Measurements from ENCODE around the gene DNAH1. TPM values are rescaled to one million over a fixed set of nuclear protein-coding genes. Genes with fewer than 3 reads are reported as not detected.

DNAH1 gene
- total RNA-seq, 4 donors from 2014 or later: 19.3 to 103 (median 64.2) TPM

- Histone ChIP-seq H3K27ac (no peak overlapping the region), H3K27me3 (no peaks in the 10 kb centered on the region), H3K9me3 (no peaks in the 10 kb centered on the region), H3K36me3 (no peaks in the 10 kb centered on the region), H3K4me1 (peaks cover 0 to 7% (median 0%) of the 10 kb centered on the region in 4 donors), H3K4me3 (no peak overlapping the region)
- no peak for DNase-seq
- TF ChIP-seq POLR2A (IDR thresholded peaks at IDR 0.05): no peak
- no peak for TF ChIP-seq CTCF (IDR thresholded peaks at IDR 0.05)
Observed at GRCh38 chr3:52442409-52443267, 126.5 kb downstream of the DNAH1 start.

- DNase-seq: no peak
- no peak overlapping the region for H3K27ac ChIP-seq
- H3K4me3 ChIP-seq: peak overlapping the region in 1 of 4 donors; percentile 30
Observed at GRCh38 chr3:52443268-52443610, 127.1 kb downstream of the DNAH1 start.

GRCh38 chr3:52443791-52444687 lies 127.9 kb downstream of the DNAH1 start:
- H3K27ac ChIP-seq: no peak overlapping the region
- H3K36me3 ChIP-seq: no peaks in the 10 kb centered on the region
- TF ChIP-seq CTCF (IDR thresholded peaks at IDR 0.05) (no peak), POLR2A (IDR thresholded peaks at IDR 0.05) (no peak)
- H3K27me3 ChIP-seq: no peaks in the 10 kb centered on the region
- no peaks in the 10 kb centered on the region for H3K9me3 ChIP-seq
- H3K4me3 ChIP-seq: peak overlapping the region in 2 of 4 donors; percentile 30 to 39
- no peak for DNase-seq
- no peaks in the 10 kb centered on the region for H3K4me1 ChIP-seq

More at GRCh38 chr3:52443268-52443610, 127.1 kb downstream of the DNAH1 start:
- Histone ChIP-seq H3K27me3 (no peaks in the 10 kb centered on the region), H3K36me3 (no peaks in the 10 kb centered on the region), H3K4me1 (peaks cover 0 to under 1% (median 0%) of the 10 kb centered on the region in 4 donors), H3K9me3 (no peaks in the 10 kb centered on the region)
- TF ChIP-seq POLR2A (IDR thresholded peaks at IDR 0.05) (no peak), CTCF (IDR thresholded peaks at IDR 0.05) (no peak)

GRCh38 chr3:52444860-52445793 lies 129.0 kb downstream of the DNAH1 start, which contains the start of gene SEMA3G:
SEMA3G (minus strand) TSS chr3:52445103; CDS start chr3:52445027, 76 bp downstream.
- H3K9me3 ChIP-seq: no peaks in the 10 kb centered on the region
- no peaks in the 10 kb centered on the region for H3K36me3 ChIP-seq
- H3K27ac ChIP-seq: peak within 1 kb of the TSS in 1 of 4 donors; percentile 30
- peak; percentile 80 to 93 (median 89) for DNase-seq
- H3K27me3 ChIP-seq: no peaks in the 10 kb centered on the region
- TF ChIP-seq POLR2A (IDR thresholded peaks at IDR 0.05): peak in 1 of 2 donors; percentile 79
- peak in 5 of 6 experiments; percentile 45 to 89 (median 81) for TF ChIP-seq CTCF (IDR thresholded peaks at IDR 0.05)
- H3K4me1 ChIP-seq: no peaks in the 10 kb centered on the region
- peak within 1 kb of the TSS in 2 of 4 donors; percentile 30 to 39 for H3K4me3 ChIP-seq

- TF ChIP-seq POLR2A (IDR thresholded peaks at IDR 0.05): no peak
- no peak for TF ChIP-seq CTCF (IDR thresholded peaks at IDR 0.05)
- H3K27ac ChIP-seq: no peak overlapping the region
- H3K4me3 ChIP-seq: no peak overlapping the region
- H3K4me1 ChIP-seq: no peaks in the 10 kb centered on the region
- DNase-seq: no peak
- H3K9me3 ChIP-seq: no peaks in the 10 kb centered on the region
- no peaks in the 10 kb centered on the region for H3K36me3 ChIP-seq
- no peaks in the 10 kb centered on the region for H3K27me3 ChIP-seq
Observed at GRCh38 chr3:52446042-52446441, 129.9 kb downstream of the DNAH1 start.

Data from Peyer's patch (tissue), 4 donors.